SK-N-SH (cell line): ENCODE measurements around the gene ZBTB17. TPM values are rescaled to one million over a fixed set of nuclear protein-coding genes. Genes with fewer than 3 reads are reported as not detected.

Experiments used
- CTCF ChIA-PET: fragments of 300-600, 350-600 bp; formaldehyde crosslinking; extraction: SDS; loops from one replicate; lab custom pipeline; 2021; lab: Yijun Ruan, JAX
- POLR2A ChIA-PET: fragments of 350-600 bp; sonication (Branson Sonifier 250); formaldehyde crosslinking; extraction: SDS; loops from one replicate; lab custom pipeline; 2020; ENCODE audit warnings: antibody characterized with exemption, inconsistent platforms; lab: Yijun Ruan, JAX
- DNase-seq: peaks from one replicate; pipeline ENCODE4 v3.0.0; 2012
- H2AFZ ChIP-seq: fragments of 200-600 bp; sonication (generic); 2 replicates; pipeline ENCODE4 v1.8.1; 2016; ENCODE audit warnings: antibody characterized with exemption, mild to moderate bottlenecking, low read depth
- H3F3A ChIP-seq: fragments of 200-600 bp; sonication (generic); replicated peaks from 2 replicates; pipeline ENCODE3; 2016; ENCODE audit warnings: antibody characterized with exemption, mild to moderate bottlenecking; ENCODE audit not compliant: insufficient read depth
- H3K27ac ChIP-seq, 2 experiments: fragments of 200-500 bp in 1 of 2; fragments of 200-600 bp in 1 of 2; sonication (Bioruptor generic) in 1 of 2; sonication (generic), shearing (Covaris generic) in 1 of 2; 2 replicates each; pipeline versions ENCODE4 v1.5.1 to v1.6.1; 2014 to 2016; ENCODE audit warnings: low read depth in 2 of 2, inconsistent platforms in 1 of 2, low read length in 1 of 2, mild to moderate bottlenecking in 1 of 2, mixed read lengths in 1 of 2
- H3K27me3 ChIP-seq: fragments of 200-600 bp; sonication (generic), shearing (Covaris generic); 2 replicates; pipeline ENCODE4 v1.6.1; 2016; ENCODE audit warnings: mixed run types; ENCODE audit not compliant: insufficient read depth
- H3K36me3 ChIP-seq, 2 experiments: fragments of 200-500 bp in 1 of 2; fragments of 200-600 bp in 1 of 2; sonication (Bioruptor generic) in 1 of 2; sonication (generic) in 1 of 2; replicated peaks in 1 of 2; 2 replicates each; pipeline versions ENCODE3 to v1.5.1; 2014 to 2016; ENCODE audit warnings: low read length in 1 of 2, mild to moderate bottlenecking in 1 of 2; ENCODE audit not compliant: insufficient read depth in 2 of 2, control insufficient read depth in 1 of 2
- H3K4me1 ChIP-seq, 2 experiments: fragments of 200-500 bp in 1 of 2; fragments of 200-600 bp in 1 of 2; sonication (Bioruptor generic) in 1 of 2; sonication (generic), shearing (Covaris generic) in 1 of 2; 2 replicates each; pipeline versions ENCODE4 v1.5.1 to v1.6.1; 2014 to 2016; ENCODE audit warnings: low read depth in 1 of 2, low read length in 1 of 2, mixed run types in 1 of 2; ENCODE audit not compliant: insufficient read depth in 2 of 2, control insufficient read depth in 1 of 2
- H3K4me2 ChIP-seq: fragments of 200-600 bp; sonication (generic), shearing (Covaris generic); 2 replicates; pipeline ENCODE4 v1.6.1; 2017; ENCODE audit warnings: mixed run types
- H3K4me3 ChIP-seq, 2 experiments: fragments of 200-500 bp in 1 of 2; fragments of 200-600 bp in 1 of 2; sonication (Bioruptor generic) in 1 of 2; sonication (generic), shearing (Covaris generic) in 1 of 2; 2 replicates each; pipeline versions ENCODE4 v1.5.1 to v1.8.1; 2014 to 2016; ENCODE audit warnings: low read depth in 2 of 2, inconsistent platforms in 1 of 2, low read length in 1 of 2, mild to moderate bottlenecking in 1 of 2, mixed read lengths in 1 of 2, moderate library complexity in 1 of 2
- H3K79me2 ChIP-seq: fragments of 200-600 bp; sonication (generic); 2 replicates; pipeline ENCODE4 v1.8.1; 2017; ENCODE audit warnings: mild to moderate bottlenecking; ENCODE audit not compliant: insufficient read depth
- H3K9ac ChIP-seq: fragments of 200-600 bp; sonication (generic); 2 replicates; pipeline ENCODE4 v1.6.1; 2017; ENCODE audit warnings: mixed run types
- H3K9me2 ChIP-seq: fragments of 200-600 bp; sonication (generic); 2 replicates; pipeline ENCODE4 v1.6.1; 2017; ENCODE audit warnings: mixed run types
- H3K9me3 ChIP-seq: fragments of 200-600 bp; sonication (generic); 2 replicates; pipeline ENCODE4 v1.6.1; 2017; ENCODE audit warnings: mixed run types, mild to moderate bottlenecking, moderate library complexity
- H4K20me1 ChIP-seq: fragments of 200-600 bp; sonication (generic); 2 replicates; pipeline ENCODE4 v1.6.1; 2017; ENCODE audit warnings: mild to moderate bottlenecking, mixed run types; ENCODE audit not compliant: insufficient read depth
- ELF1 ChIP-seq: IDR thresholded peaks from 2 replicates; pipeline ENCODE4 v1.4.0; 2012
- EZH2phosphoT487 ChIP-seq: fragments of 200-600 bp; sonication (generic); IDR thresholded peaks from 2 replicates; pipeline ENCODE4 v1.6.1; 2017; ENCODE audit warnings: low read depth, mixed run types, mild to moderate bottlenecking, antibody characterized with exemption, moderate library complexity, borderline replicate concordance
- FOSL2 ChIP-seq: IDR thresholded peaks from 2 replicates; pipeline ENCODE4 v1.4.0; 2012; ENCODE audit warnings: low read depth, mild to moderate bottlenecking, moderate library complexity, borderline replicate concordance
- FOXJ3 ChIP-seq: sonication (generic); formaldehyde crosslinking; IDR thresholded peaks from 2 replicates; pipeline ENCODE4 v1.5.1; 2020; ENCODE audit warnings: mild to moderate bottlenecking, missing genetic modification reagents
- MXI1 ChIP-seq: IDR thresholded peaks from 2 replicates; pipeline ENCODE4 v1.6.1; 2012; ENCODE audit warnings: mild to moderate bottlenecking, low read depth, low read length, improper control_type of control experiment
- RAD21 ChIP-seq: IDR thresholded peaks from 2 replicates; pipeline ENCODE4 v1.6.1; 2012; ENCODE audit warnings: mild to moderate bottlenecking, low read length
- RFX5 ChIP-seq: IDR thresholded peaks from 2 replicates; pipeline ENCODE4 v1.6.1; 2012; ENCODE audit warnings: mild to moderate bottlenecking, improper control_type of control experiment, low read length
- RXRA ChIP-seq: IDR thresholded peaks from 2 replicates; pipeline ENCODE4 v1.4.0; 2012; ENCODE audit warnings: low read depth, mild to moderate bottlenecking, borderline replicate concordance
- SMC3 ChIP-seq: IDR thresholded peaks from 2 replicates; pipeline ENCODE4 v1.6.1; 2012; ENCODE audit warnings: low read depth, low read length, improper control_type of control experiment
- TCF12 ChIP-seq: IDR thresholded peaks from 2 replicates; pipeline ENCODE4 v1.4.0; 2012
- TEAD4 ChIP-seq: IDR thresholded peaks from 2 replicates; pipeline ENCODE4 v1.4.0; 2012; ENCODE audit warnings: mild to moderate bottlenecking, borderline replicate concordance; ENCODE audit not compliant: insufficient read depth
- YY1 ChIP-seq: IDR thresholded peaks from 2 replicates; pipeline ENCODE4 v1.4.0; 2012; ENCODE audit warnings: low read depth, mild to moderate bottlenecking
- ZBTB33 ChIP-seq: IDR thresholded peaks from 2 replicates; pipeline ENCODE4 v1.4.0; 2012; ENCODE audit warnings: low read depth, borderline replicate concordance
- WGBS: methylation state at CpG from one replicate; pipeline ENCODE4 v1.1.6; 2017; ENCODE audit warnings: low lambda C conversion rate; 5-methylcytosine and 5-hydroxymethylcytosine counted together
- polyA plus RNA-seq, 3 experiments: library from polyadenylated mRNA; depleted of rRNA; stranded (reverse); fragments of >200 nt; gene quantifications; 2 replicates each; pipeline ENCODE4 v1.2.3, GENCODE V29; 2012

Gene ZBTB17
- polyA plus RNA-seq, 1 of the 3 experiments (the other 2 are of a cell fraction) = 56.4 TPM

- Histone ChIP-seq H3K4me3 (no peak overlapping the region), H3K27me3 (no peaks in the 10 kb centered on the region), H3K36me3 (peaks cover 18 to 94% of the 10 kb centered on the region in 2 experiments), H3K9me2 (no peaks in the 10 kb centered on the region), H3F3A (peaks cover 28% of the 10 kb centered on the region), H2AFZ (no peak overlapping the region), H3K4me1 (peaks cover 0 to 45% of the 10 kb centered on the region in 2 experiments; a peak in 3 of 4 replicates), H3K9ac (no peak overlapping the region), H3K79me2 (peaks cover 12% of the 10 kb centered on the region), H3K9me3 (no peaks in the 10 kb centered on the region), H3K4me2 (no peak overlapping the region), H4K20me1 (no peaks in the 10 kb centered on the region), H3K27ac (peak overlapping the region in 1 of 2 experiments; percentile 94; a peak in 1 of 4 replicates)
- no peak for DNase-seq
- CTCF ChIA-PET = interaction anchor here (1.1 to 1.4 kb wide), 2 partner anchors 9 to 91 kb away, joined by 3 to 4 read pairs; no protein-coding TSS in a partner anchor
- POLR2A ChIA-PET = no interaction called here
- TF ChIP-seq MXI1 (no peak), ELF1 (no peak), TEAD4 (no peak), EZH2phosphoT487 (no peak), RAD21 (no peak), FOSL2 (no peak), RXRA (no peak), RFX5 (no peak)
- 82% methylated on average over 9 of the region's 18 CpGs for WGBS
Measured at GRCh38 chr1:15942661-15943327, 33.1 kb downstream of the ZBTB17 start.

GRCh38 chr1:15941899-15942660 lies 33.8 kb downstream of the ZBTB17 start:
- TF ChIP-seq FOSL2 (no peak), TCF12 (no peak), ZBTB33 (no peak), SMC3 (no peak), MXI1 (no peak), FOXJ3 (CRISPR knock-in tag) (no peak), YY1 (no peak)
- TF ChIP-seq, all 33 proteins: peak for 0
- Histone ChIP-seq H3K4me2 (no peak overlapping the region), H3K9me3 (no peaks in the 10 kb centered on the region), H3F3A (peaks cover 30% of the 10 kb centered on the region), H3K4me1 (peaks cover 0 to 52% of the 10 kb centered on the region in 2 experiments; a peak in 3 of 4 replicates), H3K36me3 (peaks cover 24 to 94% of the 10 kb centered on the region in 2 experiments), H3K4me3 (no peak overlapping the region), H2AFZ (no peak overlapping the region), H3K27me3 (no peaks in the 10 kb centered on the region), H3K27ac (peak overlapping the region in 1 of 2 experiments; percentile 94; a peak in 1 of 4 replicates), H4K20me1 (no peaks in the 10 kb centered on the region), H3K79me2 (peaks cover 6% of the 10 kb centered on the region), H3K9me2 (no peaks in the 10 kb centered on the region), H3K9ac (no peak overlapping the region)
- ChIA-PET POLR2A (no interaction called here), CTCF (interaction anchor here (0.8 to 1.7 kb wide), 5 partner anchors 7 to 127 kb away, joined by 3 to 4 read pairs (median 3); no protein-coding TSS in a partner anchor)
- DNase-seq = no peak
- WGBS = 91% methylated on average over 30 of the region's 32 CpGs
